ENCODE measurements around the gene CCDC92.

CCDC92 gene

GRCh38 chr12:123972457-123973401, at the start of gene CCDC92, which contains the start of gene ZNF664:
TSS of gene CCDC92 (minus strand) at chr12:123972831. CDS start at chr12:123944305, 28,526 bp downstream.
TSS of gene ZNF664 (plus strand) at chr12:123973215. CDS start at chr12:124012145, 38,930 bp downstream.
- peak; percentile 92 to 93 (median 93) for DNase-seq (ENCODE audit: low read depth in 3 of 3, low spot score in 1 of 3)

GRCh38 chr12:124022161-124022560, 49.5 kb upstream of the CCDC92 start:
- no peak for DNase-seq (ENCODE audit: low read depth in 3 of 3, low spot score in 1 of 3)

- DNase-seq (ENCODE audit: low read depth in 3 of 3, low spot score in 1 of 3), result no peak
These were observed 48.4 kb upstream of the CCDC92 start for GRCh38 chr12:124021007-124021406.

GRCh38 chr12:124020514-124020949, 47.9 kb upstream of the CCDC92 start:
- no peak for DNase-seq (ENCODE audit: low read depth in 3 of 3, low spot score in 1 of 3)

GRCh38 chr12:124019115-124019514, 46.5 kb upstream of the CCDC92 start:
- DNase-seq (ENCODE audit: low read depth in 3 of 3, low spot score in 1 of 3), result no peak

- no peak for DNase-seq (ENCODE audit: low read depth in 3 of 3, low spot score in 1 of 3)
These were observed 45.9 kb upstream of the CCDC92 start for GRCh38 chr12:124018539-124018938.

GRCh38 chr12:124017064-124017463, 44.4 kb upstream of the CCDC92 start:
- no peak for DNase-seq (ENCODE audit: low read depth in 3 of 3, low spot score in 1 of 3)

- no peak for DNase-seq (ENCODE audit: low read depth in 3 of 3, low spot score in 1 of 3)
These were observed 43.1 kb upstream of the CCDC92 start for GRCh38 chr12:124015494-124016461.

GRCh38 chr12:124013073-124013472, 40.4 kb upstream of the CCDC92 start:
- no peak for DNase-seq (ENCODE audit: low read depth in 3 of 3, low spot score in 1 of 3)

- DNase-seq (ENCODE audit: low read depth in 3 of 3, low spot score in 1 of 3), result no peak
These were observed 38.9 kb upstream of the CCDC92 start for GRCh38 chr12:124011435-124012115.

- no peak for DNase-seq (ENCODE audit: low read depth in 3 of 3, low spot score in 1 of 3)
These were observed 38.1 kb upstream of the CCDC92 start for GRCh38 chr12:124010687-124011086.

- no peak for DNase-seq (ENCODE audit: low read depth in 3 of 3, low spot score in 1 of 3)
These were observed 37.1 kb upstream of the CCDC92 start for GRCh38 chr12:124009781-124010180.

- no peak for DNase-seq (ENCODE audit: low read depth in 3 of 3, low spot score in 1 of 3)
These were observed 36.0 kb upstream of the CCDC92 start for GRCh38 chr12:124008595-124008994.

GRCh38 chr12:124007826-124008570, 35.4 kb upstream of the CCDC92 start:
- no peak for DNase-seq (ENCODE audit: low read depth in 3 of 3, low spot score in 1 of 3)

- DNase-seq (ENCODE audit: low read depth in 3 of 3, low spot score in 1 of 3), result no peak
These were observed 34.4 kb upstream of the CCDC92 start for GRCh38 chr12:124006846-124007713.

GRCh38 chr12:124006085-124006845, 33.6 kb upstream of the CCDC92 start:
- DNase-seq (ENCODE audit: low read depth in 3 of 3, low spot score in 1 of 3), result no peak

GRCh38 chr12:124004233-124004875, 31.7 kb upstream of the CCDC92 start:
- no peak for DNase-seq (ENCODE audit: low read depth in 3 of 3, low spot score in 1 of 3)

- no peak for DNase-seq (ENCODE audit: low read depth in 3 of 3, low spot score in 1 of 3)
These were observed 30.0 kb upstream of the CCDC92 start for GRCh38 chr12:124002654-124003053.

Data from stimulated activated CD4-positive, alpha-beta T cell treated with anti-CD3 and anti-CD28 coated beads, TNF-alpha, amount 100 ng/mL, for 1 hour (primary cell).